Vagina (tissue), 2 donors: Measurements from ENCODE around the gene ALK.

ENCODE experiments used
- CTCF ChIP-seq, 3 experiments: fragments of 450-650 bp in 2 of 3; fragments of 200-600 bp in 1 of 3; sonication (generic) in 1 of 3; IDR thresholded peaks; one replicate each; pipeline ENCODE4 v1.5.1; 2017 to 2019; ENCODE audit warnings: antibody characterized with exemption in 3 of 3, mild to moderate bottlenecking in 2 of 3, moderate library complexity in 2 of 3
- POLR2AphosphoS5 ChIP-seq, 2 donors: sonication (generic); formaldehyde crosslinking; IDR thresholded peaks; one replicate each; pipeline ENCODE4 v1.9.0; 2017; ENCODE audit warnings: antibody characterized with exemption in 2 of 2, mild to moderate bottlenecking in 2 of 2, low read depth in 1 of 2; ENCODE audit not compliant: insufficient read depth in 1 of 2

- no peak for TF ChIP-seq CTCF (IDR thresholded peaks at IDR 0.05)
- TF ChIP-seq POLR2AphosphoS5 (IDR thresholded peaks at IDR 0.05; ENCODE audit: insufficient read depth in 1 of 2, low read depth in 1 of 2): no peak
Observed at GRCh38 chr2:29936020-29936419, 14.6 kb upstream of the ALK start.
